Ectodermal cell (in vitro differentiated cells): ENCODE measurements around the gene ZFC3H1.

Source experiments
- H3K27ac ChIP-seq: 2 replicates; pipeline ENCODE4 v1.7.0; 2013; ENCODE audit warnings: mild to moderate bottlenecking, low read depth, low read length; ENCODE audit not compliant: insufficient read depth, poor library complexity, severe bottlenecking
- H3K27me3 ChIP-seq: 2 replicates; pipeline ENCODE4 v1.7.0; 2013; ENCODE audit warnings: mild to moderate bottlenecking, low read length; ENCODE audit not compliant: insufficient read depth, control insufficient read depth, poor library complexity, severe bottlenecking
- H3K36me3 ChIP-seq: one replicate; pipeline ENCODE4 v1.7.0; 2013; ENCODE audit warnings: low read length; ENCODE audit not compliant: control insufficient read depth, insufficient read depth
- H3K4me1 ChIP-seq: one replicate; pipeline ENCODE4 v1.7.0; 2013; ENCODE audit warnings: low read length; ENCODE audit not compliant: control insufficient read depth, insufficient read depth
- H3K4me3 ChIP-seq: 2 replicates; pipeline ENCODE4 v1.7.0; 2013; ENCODE audit warnings: low read depth, low read length, control low read depth; ENCODE audit not compliant: insufficient read depth
- H3K9me3 ChIP-seq: 2 replicates; pipeline ENCODE4 v1.7.0; 2013; ENCODE audit warnings: mild to moderate bottlenecking, low read length, moderate library complexity; ENCODE audit not compliant: control insufficient read depth
- WGBS, 2 experiments: methylation state at CpG; one replicate each; pipeline ENCODE4 v1.1.7; 2013; ENCODE audit warnings: missing lambda C conversion rate in 2 of 2; 5-methylcytosine and 5-hydroxymethylcytosine counted together

Gene ZFC3H1

GRCh38 chr12:71640316-71640715 lies 23.3 kb downstream of the ZFC3H1 start:
- H3K9me3 ChIP-seq, result no peaks in the 10 kb centered on the region
- peaks cover 22% of the 10 kb centered on the region for H3K36me3 ChIP-seq
- no peak overlapping the region for H3K4me3 ChIP-seq
- no peak overlapping the region for H3K27ac ChIP-seq
- H3K27me3 ChIP-seq, result no peaks in the 10 kb centered on the region
- H3K4me1 ChIP-seq, result no peaks in the 10 kb centered on the region
- 90 to 93% methylated on average over 2 of the region's 2 CpGs for WGBS, 2 experiments

- 96 to 97% methylated on average over 2 of the region's 2 CpGs for WGBS, 2 experiments
- Histone ChIP-seq H3K36me3 (peaks cover 23% of the 10 kb centered on the region), H3K9me3 (no peaks in the 10 kb centered on the region), H3K4me1 (no peaks in the 10 kb centered on the region), H3K27me3 (no peaks in the 10 kb centered on the region), H3K4me3 (no peak overlapping the region), H3K27ac (no peak overlapping the region)
These were observed 24.3 kb downstream of the ZFC3H1 start for GRCh38 chr12:71639341-71639760.

- no peaks in the 10 kb centered on the region for H3K9me3 ChIP-seq
- H3K27ac ChIP-seq, result no peak overlapping the region
- H3K4me3 ChIP-seq, result no peak overlapping the region
- H3K4me1 ChIP-seq, result no peaks in the 10 kb centered on the region
- peaks cover 29% of the 10 kb centered on the region for H3K36me3 ChIP-seq
- no peaks in the 10 kb centered on the region for H3K27me3 ChIP-seq
These were observed 25.1 kb downstream of the ZFC3H1 start for GRCh38 chr12:71638499-71638898.

GRCh38 chr12:71636704-71637115 lies 26.9 kb downstream of the ZFC3H1 start:
- 36 to 64% methylated on average over 1 to 2 of the region's 3 CpGs for WGBS, 2 experiments
- Histone ChIP-seq H3K9me3 (no peaks in the 10 kb centered on the region), H3K27ac (no peak overlapping the region), H3K36me3 (peaks cover 31% of the 10 kb centered on the region), H3K4me3 (no peak overlapping the region), H3K27me3 (no peaks in the 10 kb centered on the region), H3K4me1 (no peaks in the 10 kb centered on the region)

GRCh38 chr12:71627438-71628002 lies 36.1 kb downstream of the ZFC3H1 start:
- Histone ChIP-seq H3K4me1 (no peaks in the 10 kb centered on the region), H3K36me3 (peaks cover 36% of the 10 kb centered on the region), H3K27ac (no peak overlapping the region), H3K27me3 (no peaks in the 10 kb centered on the region), H3K4me3 (no peak overlapping the region), H3K9me3 (no peaks in the 10 kb centered on the region)
- 96 to 100% methylated on average over 2 of the region's 2 CpGs for WGBS, 2 experiments

- Histone ChIP-seq H3K4me1 (no peaks in the 10 kb centered on the region), H3K4me3 (no peak overlapping the region), H3K27ac (no peak overlapping the region), H3K36me3 (peaks cover 28% of the 10 kb centered on the region), H3K9me3 (no peaks in the 10 kb centered on the region), H3K27me3 (no peaks in the 10 kb centered on the region)
- WGBS, 2 experiments, result 97 to 99% methylated on average over 2 of the region's 3 CpGs
These were observed 36.9 kb downstream of the ZFC3H1 start for GRCh38 chr12:71626768-71627167.

GRCh38 chr12:71626098-71626497 lies 37.5 kb downstream of the ZFC3H1 start:
- WGBS, 2 experiments, result 92 to 93% methylated on average over 3 to 5 of the region's 5 CpGs
- no peak overlapping the region for H3K27ac ChIP-seq
- peaks cover 23% of the 10 kb centered on the region for H3K36me3 ChIP-seq
- H3K4me3 ChIP-seq, result no peak overlapping the region
- H3K4me1 ChIP-seq, result no peaks in the 10 kb centered on the region
- H3K9me3 ChIP-seq, result no peaks in the 10 kb centered on the region
- H3K27me3 ChIP-seq, result no peaks in the 10 kb centered on the region

- Histone ChIP-seq H3K4me1 (no peaks in the 10 kb centered on the region), H3K4me3 (no peak overlapping the region), H3K27me3 (no peaks in the 10 kb centered on the region), H3K36me3 (peaks cover 25% of the 10 kb centered on the region), H3K27ac (no peak overlapping the region), H3K9me3 (no peaks in the 10 kb centered on the region)
- 92 to 93% methylated on average over 2 of the region's 2 CpGs for WGBS, 2 experiments
These were observed 38.2 kb downstream of the ZFC3H1 start for GRCh38 chr12:71625476-71625875.

- peaks cover 26% of the 10 kb centered on the region for H3K36me3 ChIP-seq
These were observed 41.7 kb downstream of the ZFC3H1 start for GRCh38 chr12:71621938-71622337.

GRCh38 chr12:71610031-71610795 lies 53.4 kb downstream of the ZFC3H1 start:
- no peak overlapping the region for H3K27ac ChIP-seq
- peaks cover 21% of the 10 kb centered on the region for H3K36me3 ChIP-seq
- no peaks in the 10 kb centered on the region for H3K9me3 ChIP-seq
- no peak overlapping the region for H3K4me3 ChIP-seq
- H3K4me1 ChIP-seq, result peaks cover 4% of the 10 kb centered on the region
- H3K27me3 ChIP-seq, result no peaks in the 10 kb centered on the region
- WGBS, 2 experiments, result 91 to 95% methylated on average over 6 of the region's 6 CpGs

More at GRCh38 chr12:71621938-71622337, 41.7 kb downstream of the ZFC3H1 start:
- H3K4me1 ChIP-seq, result no peaks in the 10 kb centered on the region
- 94 to 96% methylated on average over 1 of the region's 1 CpG for WGBS, 2 experiments
- no peaks in the 10 kb centered on the region for H3K9me3 ChIP-seq
- H3K27ac ChIP-seq, result no peak overlapping the region
- no peaks in the 10 kb centered on the region for H3K27me3 ChIP-seq
- no peak overlapping the region for H3K4me3 ChIP-seq
